ENCODE results near the gene ZNF639.
"Not testable (repeated sequence)": the region's sequence is repeated elsewhere in the genome, so short reads cannot be mapped to it uniquely, and the experiment has no call there.

Gene ZNF639

GRCh38 chr3:179299316-179299715, 23.5 kb upstream of the ZNF639 start:
- H3K4me3 ChIP-seq (ENCODE audit: low read depth, low read length): no peak overlapping the region
- no peak for TF ChIP-seq CTCF (conservative IDR thresholded peaks at IDR 0.05; ENCODE audit: low read depth, low read length)
- no peak for DNase-seq (ENCODE audit: low read depth)

GRCh38 chr3:179299999-179300613, 22.7 kb upstream of the ZNF639 start:
- no peak for DNase-seq (ENCODE audit: low read depth)
- H3K4me3 ChIP-seq (ENCODE audit: low read depth, low read length): no peak overlapping the region
- TF ChIP-seq CTCF (conservative IDR thresholded peaks at IDR 0.05; ENCODE audit: low read depth, low read length): no peak

- no peak overlapping the region for H3K4me3 ChIP-seq (ENCODE audit: low read depth, low read length)
- DNase-seq (ENCODE audit: low read depth): no peak
- TF ChIP-seq CTCF (conservative IDR thresholded peaks at IDR 0.05; ENCODE audit: low read depth, low read length): no peak
Measured at GRCh38 chr3:179301645-179302044, 21.2 kb upstream of the ZNF639 start.

GRCh38 chr3:179302111-179302510, 20.7 kb upstream of the ZNF639 start:
- H3K4me3 ChIP-seq (ENCODE audit: low read depth, low read length): no peak overlapping the region
- no peak for TF ChIP-seq CTCF (conservative IDR thresholded peaks at IDR 0.05; ENCODE audit: low read depth, low read length)
- DNase-seq (ENCODE audit: low read depth): no peak

GRCh38 chr3:179304605-179305004, 18.2 kb upstream of the ZNF639 start:
- DNase-seq (ENCODE audit: low read depth): no peak
- TF ChIP-seq CTCF (conservative IDR thresholded peaks at IDR 0.05; ENCODE audit: low read depth, low read length): no peak
- H3K4me3 ChIP-seq (ENCODE audit: low read depth, low read length): no peak overlapping the region

GRCh38 chr3:179307362-179307761, 15.5 kb upstream of the ZNF639 start:
- DNase-seq (ENCODE audit: low read depth); H3K4me3 ChIP-seq (ENCODE audit: low read depth, low read length): not testable (repeated sequence)

- no peak for TF ChIP-seq CTCF (conservative IDR thresholded peaks at IDR 0.05; ENCODE audit: low read depth, low read length)
- H3K4me3 ChIP-seq (ENCODE audit: low read depth, low read length): no peak overlapping the region
- no peak for DNase-seq (ENCODE audit: low read depth)
Measured at GRCh38 chr3:179308001-179308400, 14.8 kb upstream of the ZNF639 start.
